Heart left ventricle (tissue), 16 donors: Measurements from ENCODE around the gene CIP2A. TPM values are rescaled to one million over a fixed set of nuclear protein-coding genes. Genes with fewer than 3 reads are reported as not detected.

Experiments
- ATAC-seq, 4 donors: fragments of 200-7000 bp; cut with Tn5 transposase; one replicate each; pipeline ENCODE4 v1.9.1; 2020 to 2022; ENCODE audit warnings: moderate library complexity in 4 of 4, mild to moderate bottlenecking in 3 of 4, moderate number of reproducible peaks in 1 of 4
- DNase-seq, 5 donors: peaks; one replicate each; pipeline ENCODE4 v3.0.0-alpha.2; 2020
- H3K27ac ChIP-seq, 12 donors: fragments of 200-600 bp; sonication (generic) in 4 of 12; one replicate each; pipeline versions ENCODE4 v1.5.0 to v1.8.0; 2016 to 2022; ENCODE audit warnings: mild to moderate bottlenecking in 2 of 12
- H3K27me3 ChIP-seq, 9 donors: fragments of 200-600 bp; sonication (generic) in 2 of 9; one replicate each; pipeline versions ENCODE4 v1.5.1 to v1.8.0; 2016 to 2022; ENCODE audit warnings: mild to moderate bottlenecking in 3 of 9
- H3K36me3 ChIP-seq, 9 donors: fragments of 200-600 bp; sonication (generic) in 2 of 9; one replicate each; pipeline versions ENCODE4 v1.5.0 to v1.8.0; 2018 to 2022; ENCODE audit warnings: mild to moderate bottlenecking in 2 of 9
- H3K4me1 ChIP-seq, 12 donors: fragments of 200-600 bp; sonication (generic) in 4 of 12; one replicate each; pipeline versions ENCODE4 v1.5.0 to v1.8.0; 2016 to 2022; ENCODE audit warnings: mild to moderate bottlenecking in 3 of 12
- H3K4me3 ChIP-seq, 12 donors: fragments of 200-600 bp; sonication (generic) in 4 of 12; one replicate each; pipeline versions ENCODE4 v1.5.0 to v1.8.0; 2017 to 2022; ENCODE audit warnings: mild to moderate bottlenecking in 9 of 12, moderate library complexity in 4 of 12
- H3K9me3 ChIP-seq, 12 donors: fragments of 200-600 bp; sonication (generic) in 4 of 12; one replicate each; pipeline versions ENCODE4 v1.5.0 to v1.8.0; 2016 to 2022; ENCODE audit warnings: mild to moderate bottlenecking in 1 of 12
- CTCF ChIP-seq, 12 donors: fragments of 200-600 bp; sonication (generic) in 4 of 12; IDR thresholded peaks; one replicate each; pipeline versions ENCODE4 v1.5.0 to v1.8.0; 2018 to 2022; ENCODE audit warnings: antibody characterized with exemption in 12 of 12, mild to moderate bottlenecking in 5 of 12
- POLR2A ChIP-seq, 2 donors: fragments of 450-650 bp; IDR thresholded peaks; one replicate each; pipeline ENCODE4 v1.6.1; 2017; ENCODE audit warnings: antibody characterized with exemption in 2 of 2, mild to moderate bottlenecking in 2 of 2, moderate library complexity in 2 of 2
- WGBS, 4 donors: extraction: QIAGEN DNeasy Blood & Tissue Kit in 2 of 4; methylation state at CpG; one replicate each; pipeline versions ENCODE4 v1.1.5 to v1.1.7; 2013 to 2018; 5-methylcytosine and 5-hydroxymethylcytosine counted together
- intact Hi-C, 10 donors: fragments of 100-400 bp; cut with DNase I; formaldehyde crosslinking; loops; one replicate each; pipeline versions ENCODE4 v1.11.1 to v1.14.2; 2022
- polyA plus RNA-seq, 2 donors: library from polyadenylated mRNA; stranded (reverse); fragments of 200-250 nt; gene quantifications; one replicate each; pipeline ENCODE4 v1.2.3, GENCODE V29; 2013
- total RNA-seq, 9 donors: library from RNA; depleted of rRNA in 2 of 9; stranded (reverse); fragments of >200 nt in 2 of 9; fragmentation: NEBNext Ultra II Directional in 3 of 9; extraction: Animal tissue kit (Norgen Biotek cat#: 25700) in 3 of 9; gene quantifications; one replicate each; pipeline versions ENCODE4 v1.1.0 to v1.2.4, GENCODE V29; 2016 to 2023
- donor health status: ischemic (EF 13 %, LVEDD 7.1; RV severe dilation, severe dysfunction).
- donor health status: healthy with polysubstance abuse.
- donor health status: DM: no; HTN: yes; CAD: no.
- donor health status: DM: no; HTN: no; CAD: no.
- donor health status: ischemic (EF 25% LVEDD 6.9; RV normal size, moderate dysfunction).
- donor health status: ischemic (EF 25% LVEDD 5.7; RV mildly dilated, moderate dysfunction).
- donor health status: healthy.
- donor health status: DM: yes; HTN: yes; CAD: no.
- donor health status: ischemic (EF 35%, LVEDD 5.7; RV mildly dilated, moderate dysfunction).
- donor health status: nonischemic (EF 11% LVEDD 7.7; RV severe dilation, severe dysfunction).
- donor health status: DM: yes; HTN: yes; CAD: no.
- donor health status: PGD.
- donor health status: ischemic (EF 29% LVEDD 5.4; RV normal size, mild dysfunction).
- donor health status: nonischemic (EF 23%, LVEDD 6.1; RV moderate dilation, normal function).

Gene CIP2A
- total and polyA plus RNA-seq, 11 donors: 0.19 to 4.7 (median 1.2) TPM

- 96 to 99% (median 97%) methylated on average over 1 of the region's 1 CpG for WGBS, 4 donors
- Histone ChIP-seq H3K27me3 (no peaks in the 10 kb centered on the region), H3K9me3 (no peaks in the 10 kb centered on the region), H3K27ac (no peak overlapping the region), H3K4me3 (no peak overlapping the region), H3K4me1 (no peaks in the 10 kb centered on the region), H3K36me3 (peaks cover 0 to 51% (median 4%) of the 10 kb centered on the region in 9 donors)
- intact Hi-C loops: no loop called here
- ATAC-seq (no peak), DNase-seq (no peak)
- no peak for TF ChIP-seq POLR2A (IDR thresholded peaks at IDR 0.05)
These were observed 21.4 kb upstream of the CIP2A start for GRCh38 chr3:108610651-108611050.

- peaks cover 0 to 51% (median 4%) of the 10 kb centered on the region in 9 donors for H3K36me3 ChIP-seq
These were observed 19.5 kb upstream of the CIP2A start for GRCh38 chr3:108608750-108609149.

DNA sequence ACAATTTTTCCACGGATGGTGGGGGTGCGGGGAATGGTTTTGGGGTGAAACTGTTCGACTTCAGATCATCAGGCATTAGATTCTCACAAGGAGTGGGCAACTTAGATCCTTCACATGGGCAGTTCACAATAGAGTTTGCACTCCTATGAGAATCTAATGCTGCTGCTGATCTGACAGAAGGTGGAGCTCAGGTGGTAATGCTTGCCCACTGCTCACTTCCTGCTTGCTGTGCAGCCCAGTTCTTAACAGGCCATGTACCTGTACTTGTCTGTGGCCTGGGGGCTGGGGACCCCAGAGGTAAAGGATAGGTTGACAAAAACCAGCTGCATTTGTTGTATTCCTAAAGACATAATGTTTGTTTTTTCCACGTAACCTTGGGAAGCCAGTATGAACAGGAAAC, 16.3 kb upstream of the CIP2A start:
- ATAC-seq: no peak
- no peak for TF ChIP-seq POLR2A (IDR thresholded peaks at IDR 0.05)
- no peak overlapping the region for H3K4me3 ChIP-seq
- H3K9me3 ChIP-seq: no peaks in the 10 kb centered on the region
- intact Hi-C loops: no loop called here
- DNase-seq: no peak
- H3K27me3 ChIP-seq: no peaks in the 10 kb centered on the region
- WGBS, 4 donors: 75 to 87% (median 86%) methylated on average over 4 of the region's 4 CpGs
- H3K36me3 ChIP-seq: peaks cover 0 to 20% (median 0%) of the 10 kb centered on the region in 9 donors
- H3K4me1 ChIP-seq: peaks cover 0 to 27% (median 10%) of the 10 kb centered on the region in 12 donors
- H3K27ac ChIP-seq: no peak overlapping the region

More at GRCh38 chr3:108608750-108609149, 19.5 kb upstream of the CIP2A start:
- ATAC-seq: no peak
- no peak for DNase-seq
- intact Hi-C loops: no loop called here
- WGBS, 4 donors: 80 to 89% (median 85%) methylated on average over 4 of the region's 4 CpGs
- no peaks in the 10 kb centered on the region for H3K27me3 ChIP-seq
- H3K4me1 ChIP-seq: peaks cover 0 to 8% (median 0%) of the 10 kb centered on the region in 12 donors
- no peak for TF ChIP-seq POLR2A (IDR thresholded peaks at IDR 0.05)
- H3K9me3 ChIP-seq: no peaks in the 10 kb centered on the region
- no peak overlapping the region for H3K27ac ChIP-seq
- H3K4me3 ChIP-seq: no peak overlapping the region

GRCh38 chr3:108605028-108605427, 15.8 kb upstream of the CIP2A start:
- Histone ChIP-seq H3K4me1 (peaks cover 0 to 27% (median 10%) of the 10 kb centered on the region in 12 donors), H3K4me3 (no peak overlapping the region), H3K27ac (no peak overlapping the region), H3K9me3 (no peaks in the 10 kb centered on the region), H3K27me3 (no peaks in the 10 kb centered on the region), H3K36me3 (peaks cover 0 to 15% (median 0%) of the 10 kb centered on the region in 9 donors)
- TF ChIP-seq POLR2A (IDR thresholded peaks at IDR 0.05): no peak
- TF ChIP-seq CTCF (IDR thresholded peaks at IDR 0.05): no peak
- 95 to 98% (median 96%) methylated on average over 2 of the region's 2 CpGs for WGBS, 4 donors
- ATAC-seq (no peak), DNase-seq (no peak)
- intact Hi-C loops: no loop called here

DNA sequence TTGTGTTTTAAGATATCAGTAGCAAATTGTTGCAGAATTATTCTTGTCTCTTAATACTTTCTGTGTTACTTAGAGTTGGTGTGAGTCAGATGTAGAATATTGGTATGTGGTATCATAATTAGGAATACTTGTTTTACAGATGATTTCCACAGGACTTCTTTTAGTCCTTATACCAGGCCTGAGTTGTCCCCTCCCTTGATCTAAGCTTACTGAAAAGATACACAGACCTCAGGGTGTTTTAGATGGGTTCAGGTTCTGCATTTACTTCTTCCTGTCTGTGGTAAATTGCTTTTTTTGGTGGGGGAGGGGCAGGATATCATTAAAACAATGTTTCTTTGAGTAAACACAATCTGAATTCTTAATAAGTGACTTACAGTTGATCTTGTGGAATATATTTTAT, 14.5 kb upstream of the CIP2A start:
- no peak overlapping the region for H3K4me3 ChIP-seq
- H3K9me3 ChIP-seq: no peaks in the 10 kb centered on the region
- ATAC-seq (no peak), DNase-seq (no peak)
- intact Hi-C loops: no loop called here
- H3K27ac ChIP-seq: peak overlapping the region in 1 of 12 donors; percentile 44
- TF ChIP-seq POLR2A (IDR thresholded peaks at IDR 0.05): no peak
- TF ChIP-seq CTCF (IDR thresholded peaks at IDR 0.05): no peak
- no peaks in the 10 kb centered on the region for H3K27me3 ChIP-seq
- H3K36me3 ChIP-seq: peaks cover 0 to 6% (median 0%) of the 10 kb centered on the region in 9 donors
- peaks cover 0 to 30% (median 10%) of the 10 kb centered on the region in 12 donors for H3K4me1 ChIP-seq

DNA sequence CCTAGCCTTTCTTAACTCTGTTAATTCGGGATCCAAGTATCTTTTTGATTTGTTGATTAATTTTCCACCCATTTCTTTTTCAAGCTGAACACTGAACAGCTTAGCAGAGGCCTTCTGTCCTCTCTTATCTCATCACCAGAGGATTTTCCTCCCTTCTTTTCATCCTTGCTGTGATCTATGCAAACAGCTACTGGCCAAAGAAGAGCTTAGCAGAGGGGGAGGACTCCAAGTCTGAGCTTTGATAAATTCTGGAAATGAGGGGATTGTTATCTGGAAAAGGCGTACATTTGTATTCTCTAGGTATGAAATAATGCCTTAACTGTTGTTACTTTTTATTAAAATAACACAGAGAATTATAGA, 13.7 kb upstream of the CIP2A start:
- no peak for ATAC-seq
- WGBS, 4 donors: 72 to 77% (median 73%) methylated on average over 2 of the region's 2 CpGs

More for the DNA sequence above, 13.7 kb upstream of the CIP2A start:
- H3K4me3 ChIP-seq: peak overlapping the region in 1 of 12 donors; percentile 4
- intact Hi-C loops: no loop called here
- H3K27ac ChIP-seq: peak overlapping the region in 2 of 12 donors; percentile 20 to 44
- H3K4me1 ChIP-seq: peaks cover 0 to 30% (median 10%) of the 10 kb centered on the region in 12 donors
- H3K9me3 ChIP-seq: no peaks in the 10 kb centered on the region
- H3K27me3 ChIP-seq: no peaks in the 10 kb centered on the region
- no peak for DNase-seq
- no peaks in the 10 kb centered on the region for H3K36me3 ChIP-seq
- TF ChIP-seq CTCF (IDR thresholded peaks at IDR 0.05): no peak
- TF ChIP-seq POLR2A (IDR thresholded peaks at IDR 0.05): no peak
